ENCODE results near the gene CHRNB2.

CHRNB2 gene

DNA sequence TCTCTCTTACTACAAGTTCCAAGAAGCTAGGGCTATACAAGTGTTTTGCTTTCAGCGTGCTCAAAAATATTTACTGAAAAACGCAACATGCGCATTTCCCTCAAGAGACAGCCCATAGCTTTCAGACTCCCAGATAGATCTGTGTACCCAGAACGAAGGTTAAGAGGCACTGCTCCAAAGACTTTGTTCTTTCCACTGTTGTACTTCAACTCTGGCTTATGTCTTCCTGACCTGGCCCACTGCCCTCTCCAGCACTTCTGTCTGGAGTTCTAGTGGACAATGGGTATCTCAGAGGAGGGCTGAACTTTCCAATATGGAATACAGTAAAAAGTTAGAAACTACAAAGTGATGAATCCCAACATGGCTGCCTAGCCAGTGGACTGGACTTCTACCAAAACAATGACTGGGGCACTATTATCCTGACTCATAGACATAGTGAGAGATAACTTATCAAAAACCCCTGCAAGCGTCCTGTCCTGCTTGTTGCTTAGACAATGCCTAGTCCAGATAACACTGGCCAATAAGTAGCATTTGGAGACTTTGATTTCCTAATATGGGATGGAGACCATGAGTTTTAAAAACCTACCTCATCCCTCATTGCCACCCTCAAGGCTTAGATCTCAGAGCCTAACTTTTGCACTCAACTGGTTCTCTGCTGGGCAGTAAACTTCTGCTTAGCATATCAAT, 49.2 kb downstream of the CHRNB2 start:
- CTCF ChIA-PET: no interaction called here
- Mint-ChIP-seq H3K27me3 (no peaks in the 10 kb centered on the region), H3K4me1 (peaks cover 46% of the 10 kb centered on the region), H3K9me3 (no peaks in the 10 kb centered on the region), H3K4me3 (no peak overlapping the region), H3K36me3 (peaks cover 13% of the 10 kb centered on the region), H3K27ac (no peak overlapping the region)
- no peak for DNase-seq

- CTCF ChIA-PET: interaction anchor here (0.6 to 1.1 kb wide), 2 partner anchors 12 to 140 kb away, joined by 3 to 4 read pairs; no protein-coding TSS in a partner anchor
- Mint-ChIP-seq H3K36me3 (peaks cover 15% of the 10 kb centered on the region), H3K9me3 (no peaks in the 10 kb centered on the region), H3K4me1 (peaks cover 56% of the 10 kb centered on the region), H3K4me3 (no peak overlapping the region), H3K27ac (no peak overlapping the region), H3K27me3 (no peaks in the 10 kb centered on the region)
- DNase-seq: no peak
Measured at GRCh38 chr1:154619181-154619948, 51.8 kb downstream of the CHRNB2 start.

GRCh38 chr1:154620751-154621150, 53.2 kb downstream of the CHRNB2 start:
- CTCF ChIA-PET: interaction anchor here (1.0 kb wide), 1 partner anchor 12 kb away, joined by 3 read pairs; no protein-coding TSS in a partner anchor

DNA sequence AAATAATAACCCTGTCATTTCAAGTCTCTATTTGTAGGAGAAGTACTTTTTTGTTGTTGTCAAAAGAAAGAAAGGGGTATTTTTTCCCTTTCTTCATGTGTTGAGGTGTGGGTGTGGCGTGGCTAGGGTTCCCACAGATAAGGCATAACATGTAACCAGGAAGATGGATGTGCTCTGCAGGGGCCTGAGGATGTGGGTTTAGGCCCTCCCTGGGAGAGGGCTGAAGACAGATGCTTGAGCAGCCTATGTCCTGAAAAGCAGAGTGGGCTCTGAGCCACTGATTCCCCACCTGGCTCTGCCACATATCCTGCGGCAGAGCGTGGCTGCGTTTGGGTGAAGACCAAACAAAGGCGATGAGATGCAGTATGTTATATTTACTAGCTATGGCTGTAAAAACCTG, 54.3 kb downstream of the CHRNB2 start:
- CTCF ChIA-PET: interaction anchor here (1.0 kb wide), 1 partner anchor 47 kb away, joined by 5 read pairs; no protein-coding TSS in a partner anchor
- H3K9me3 Mint-ChIP-seq: no peaks in the 10 kb centered on the region
- H3K36me3 Mint-ChIP-seq: peaks cover 26% of the 10 kb centered on the region
- H3K4me3 Mint-ChIP-seq: no peak overlapping the region
- H3K27ac Mint-ChIP-seq: peak overlapping the region; percentile 72
- no peak for DNase-seq
- peaks cover 50% of the 10 kb centered on the region for H3K4me1 Mint-ChIP-seq
- H3K27me3 Mint-ChIP-seq: no peaks in the 10 kb centered on the region

More at GRCh38 chr1:154620751-154621150, 53.2 kb downstream of the CHRNB2 start:
- Mint-ChIP-seq H3K9me3 (no peaks in the 10 kb centered on the region), H3K27ac (no peak overlapping the region), H3K27me3 (no peaks in the 10 kb centered on the region), H3K36me3 (peaks cover 23% of the 10 kb centered on the region), H3K4me1 (peaks cover 51% of the 10 kb centered on the region), H3K4me3 (no peak overlapping the region)
- no peak for DNase-seq

DNA sequence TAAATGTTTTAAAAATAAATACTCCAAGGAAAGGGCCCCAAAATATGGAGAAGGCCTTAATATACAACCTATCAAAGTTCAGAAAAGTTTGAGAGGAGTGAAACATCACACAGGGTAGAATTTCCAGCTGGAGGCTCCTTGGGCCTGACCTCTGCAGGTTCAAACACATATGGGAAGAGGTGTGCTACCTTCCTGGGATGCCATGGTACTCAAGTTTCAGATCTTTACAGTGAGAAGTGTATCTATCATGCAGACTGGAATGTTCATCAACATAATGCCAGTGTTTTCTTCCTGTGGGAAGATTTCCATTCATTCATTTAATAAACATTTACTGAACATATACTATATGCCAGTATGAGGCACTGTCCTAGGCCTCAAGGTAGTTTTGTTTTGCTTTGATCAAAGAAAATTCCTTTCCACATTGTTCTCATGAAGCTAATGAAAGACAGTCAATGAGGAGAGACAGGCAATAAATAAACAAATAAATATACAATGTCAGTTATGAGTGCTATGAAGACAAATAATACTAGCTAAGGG, 55.0 kb downstream of the CHRNB2 start:
- no peaks in the 10 kb centered on the region for H3K27me3 Mint-ChIP-seq
- no peak for DNase-seq
- no peak overlapping the region for H3K27ac Mint-ChIP-seq
- peaks cover 50% of the 10 kb centered on the region for H3K4me1 Mint-ChIP-seq
- peaks cover 27% of the 10 kb centered on the region for H3K36me3 Mint-ChIP-seq
- no peak overlapping the region for H3K4me3 Mint-ChIP-seq
- CTCF ChIA-PET: interaction anchor here (1.1 kb wide), 1 partner anchor 12 kb away, joined by 4 read pairs; no protein-coding TSS in a partner anchor
- H3K9me3 Mint-ChIP-seq: no peaks in the 10 kb centered on the region

GRCh38 chr1:154623358-154623757, 55.8 kb downstream of the CHRNB2 start:
- H3K4me1 Mint-ChIP-seq: peaks cover 51% of the 10 kb centered on the region
- H3K27ac Mint-ChIP-seq: no peak overlapping the region
- H3K4me3 Mint-ChIP-seq: no peak overlapping the region
- H3K9me3 Mint-ChIP-seq: no peaks in the 10 kb centered on the region
- H3K36me3 Mint-ChIP-seq: peaks cover 29% of the 10 kb centered on the region
- H3K27me3 Mint-ChIP-seq: no peaks in the 10 kb centered on the region
- no peak for DNase-seq
- CTCF ChIA-PET: interaction anchor here (1.1 kb wide), 1 partner anchor 13 kb away, joined by 4 read pairs; no protein-coding TSS in a partner anchor

- Mint-ChIP-seq H3K9me3 (peaks cover 9% of the 10 kb centered on the region), H3K4me1 (peaks cover 50% of the 10 kb centered on the region), H3K27me3 (no peaks in the 10 kb centered on the region), H3K36me3 (peaks cover 28% of the 10 kb centered on the region), H3K4me3 (no peak overlapping the region), H3K27ac (peak overlapping the region; percentile 56)
- DNase-seq: no peak
- CTCF ChIA-PET: interaction anchor here (0.6 to 1.1 kb wide), 4 partner anchors 12 to 33 kb away, joined by 3 to 4 read pairs (median 4); no protein-coding TSS in a partner anchor
Measured at GRCh38 chr1:154624746-154625643, 57.4 kb downstream of the CHRNB2 start.

DNA sequence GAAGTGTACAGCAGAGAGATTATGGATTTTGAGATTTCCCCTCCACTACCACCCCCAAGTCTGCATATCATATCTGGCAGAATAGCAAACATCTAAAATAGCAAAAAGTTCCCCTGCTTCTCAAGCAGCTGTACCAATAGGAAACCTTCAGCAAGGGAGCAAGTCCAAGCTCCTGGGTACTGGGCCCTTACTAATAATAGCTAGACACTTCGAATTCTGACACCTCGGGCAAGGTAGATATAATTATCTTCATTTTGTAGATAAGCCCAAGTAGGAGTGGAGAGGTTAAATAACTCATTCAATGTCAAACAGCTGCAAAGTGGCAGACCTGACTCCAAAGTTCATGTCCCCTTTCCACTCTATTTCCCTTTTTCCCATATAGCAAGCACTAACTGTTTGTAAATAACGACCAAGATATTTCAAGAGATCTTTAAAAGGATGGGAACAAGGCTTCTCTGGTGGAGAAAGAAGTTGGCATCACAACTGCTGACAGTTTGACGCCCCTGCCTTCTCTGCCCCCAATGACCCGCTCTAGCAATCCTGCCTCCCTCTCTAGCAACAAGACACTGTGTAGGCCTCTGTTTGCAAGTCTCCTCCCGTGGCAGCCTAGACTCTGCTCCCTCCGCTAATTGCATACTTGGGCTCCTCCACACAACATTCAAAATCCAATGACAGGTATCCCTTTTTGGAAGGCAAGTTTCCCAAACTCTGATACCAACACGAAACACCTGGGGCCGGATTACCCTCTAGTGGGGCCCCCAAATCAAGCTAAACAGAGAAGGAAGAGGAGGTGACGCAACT, 59.1 kb downstream of the CHRNB2 start:
- Mint-ChIP-seq H3K36me3 (peaks cover 27% of the 10 kb centered on the region), H3K4me1 (peaks cover 49% of the 10 kb centered on the region)

GRCh38 chr1:154627257-154628120, 59.9 kb downstream of the CHRNB2 start:
- H3K27me3 Mint-ChIP-seq: peaks cover 14% of the 10 kb centered on the region

More for the DNA sequence above, 59.1 kb downstream of the CHRNB2 start:
- H3K4me3 Mint-ChIP-seq: peak overlapping the region; percentile 98
- peaks cover 10% of the 10 kb centered on the region for H3K9me3 Mint-ChIP-seq
- CTCF ChIA-PET: interaction anchor here (1.0 to 1.9 kb wide), 3 partner anchors 17 to 22 kb away, joined by 4 to 7 read pairs (median 5); partner anchors contain the start of gene ADAR
- H3K27ac Mint-ChIP-seq: peak overlapping the region; percentile 99
- DNase-seq: peak; percentile 36
- H3K27me3 Mint-ChIP-seq: peaks cover 9% of the 10 kb centered on the region

DNA sequence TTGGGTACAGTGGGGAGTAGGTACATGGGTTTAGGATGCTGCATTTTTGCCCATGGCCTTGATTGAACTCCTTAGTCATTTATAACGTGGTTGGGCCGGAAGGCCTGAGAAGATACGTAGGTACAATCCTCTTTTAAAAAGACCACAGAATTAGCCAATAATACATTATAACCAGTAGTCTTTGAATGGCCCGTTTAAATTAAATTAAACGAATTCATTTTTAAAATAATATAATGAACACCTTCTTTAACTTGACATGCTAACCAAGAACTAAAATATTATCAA, 60.5 kb downstream of the CHRNB2 start:
- Mint-ChIP-seq H3K4me1 (peaks cover 35% of the 10 kb centered on the region), H3K36me3 (peaks cover 20% of the 10 kb centered on the region), H3K27ac (peak overlapping the region; percentile 99), H3K9me3 (peaks cover 10% of the 10 kb centered on the region), H3K4me3 (peak overlapping the region; percentile 98), H3K27me3 (peaks cover 19% of the 10 kb centered on the region)
- CTCF ChIA-PET: interaction anchor here (1.8 kb wide), 1 partner anchor 19 kb away, joined by 7 read pairs; the partner anchor contains the start of gene ADAR
- no peak for DNase-seq

More at GRCh38 chr1:154627257-154628120, 59.9 kb downstream of the CHRNB2 start:
- peaks cover 23% of the 10 kb centered on the region for H3K36me3 Mint-ChIP-seq
- peak overlapping the region; percentile 99 for H3K27ac Mint-ChIP-seq
- peaks cover 41% of the 10 kb centered on the region for H3K4me1 Mint-ChIP-seq
- peaks cover 10% of the 10 kb centered on the region for H3K9me3 Mint-ChIP-seq
- CTCF ChIA-PET: interaction anchor here (1.8 to 1.9 kb wide), 2 partner anchors 18 to 23 kb away, joined by 5 to 7 read pairs; partner anchors contain the start of gene ADAR
- peak overlapping the region; percentile 98 for H3K4me3 Mint-ChIP-seq
- peak; percentile 95 for DNase-seq

- Mint-ChIP-seq H3K27ac (peak overlapping the region; percentile 99), H3K4me3 (peak overlapping the region; percentile 52), H3K36me3 (peaks cover 20% of the 10 kb centered on the region), H3K27me3 (peaks cover 22% of the 10 kb centered on the region), H3K9me3 (peaks cover 10% of the 10 kb centered on the region), H3K4me1 (peaks cover 30% of the 10 kb centered on the region)
- CTCF ChIA-PET: interaction anchor here (0.8 kb wide), 1 partner anchor 249 kb away, joined by 4 read pairs; no protein-coding TSS in a partner anchor
- no peak for DNase-seq
Measured at GRCh38 chr1:154629061-154629674, 61.6 kb downstream of the CHRNB2 start.

Data from activated naive CD4-positive, alpha-beta T cell treated with anti-CD3 and anti-CD28 coated beads, Interleukin-2, amount 10 ng/mL, durations not matched to agents 7 days and 5 days (primary cell).